HG02884 (cell line): ENCODE results near the gene GRAMD1A.

Experiments
- ATAC-seq: cut with Tn5 transposase; IDR thresholded peaks from one replicate; pipeline ENCODE4 v1.9.1; 2021; ENCODE audit warnings: mild to moderate bottlenecking, moderate library complexity; ENCODE audit not compliant: unreplicated experiment

The GRAMD1A gene

DNA sequence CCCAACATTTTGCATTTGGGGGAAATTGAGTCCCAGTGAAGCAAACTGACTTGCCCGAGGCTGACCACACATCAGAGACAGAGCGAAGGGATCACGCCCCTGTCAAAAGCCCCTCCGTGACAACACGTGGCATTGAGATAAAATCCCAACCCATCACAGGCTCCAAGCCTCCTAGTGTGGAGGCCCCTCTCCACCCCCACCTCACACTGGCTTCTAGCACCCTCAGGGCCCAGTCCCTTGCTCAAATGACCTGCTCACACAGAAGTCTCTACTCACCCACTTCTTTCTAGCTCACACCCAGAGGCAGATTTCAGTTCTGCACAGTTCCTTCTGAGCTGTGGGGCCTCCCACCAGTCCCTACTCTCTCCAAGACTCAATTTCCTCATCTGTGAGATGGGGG lies 51.7 kb downstream of the GRAMD1A start:
- no peak for ATAC-seq

- ATAC-seq, result no peak
Observed at GRCh38 chr19:35052599-35053190, 52.6 kb downstream of the GRAMD1A start.

GRCh38 chr19:35053667-35054293 lies 53.7 kb downstream of the GRAMD1A start:
- ATAC-seq, result no peak

DNA sequence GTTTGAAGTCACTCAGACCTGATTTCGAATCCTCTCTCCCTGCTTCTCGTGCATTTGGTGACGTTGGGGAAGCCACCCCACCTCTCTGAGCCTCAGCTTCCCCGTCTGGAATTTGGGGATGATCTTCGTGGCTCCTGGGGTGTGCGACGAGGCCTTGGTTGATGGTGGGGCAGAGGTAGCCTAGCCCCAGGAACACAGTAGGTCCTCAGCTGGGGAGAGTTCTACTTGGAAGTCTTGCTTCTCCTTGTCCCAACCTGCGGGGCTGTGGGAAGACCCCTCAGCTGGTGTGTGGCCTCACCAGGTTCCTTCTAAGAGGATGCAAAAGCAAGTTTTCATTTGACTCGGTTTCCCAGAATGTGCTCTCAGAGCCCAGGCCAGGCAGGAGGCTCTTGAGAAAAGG lies 54.5 kb downstream of the GRAMD1A start:
- ATAC-seq, result no peak

DNA sequence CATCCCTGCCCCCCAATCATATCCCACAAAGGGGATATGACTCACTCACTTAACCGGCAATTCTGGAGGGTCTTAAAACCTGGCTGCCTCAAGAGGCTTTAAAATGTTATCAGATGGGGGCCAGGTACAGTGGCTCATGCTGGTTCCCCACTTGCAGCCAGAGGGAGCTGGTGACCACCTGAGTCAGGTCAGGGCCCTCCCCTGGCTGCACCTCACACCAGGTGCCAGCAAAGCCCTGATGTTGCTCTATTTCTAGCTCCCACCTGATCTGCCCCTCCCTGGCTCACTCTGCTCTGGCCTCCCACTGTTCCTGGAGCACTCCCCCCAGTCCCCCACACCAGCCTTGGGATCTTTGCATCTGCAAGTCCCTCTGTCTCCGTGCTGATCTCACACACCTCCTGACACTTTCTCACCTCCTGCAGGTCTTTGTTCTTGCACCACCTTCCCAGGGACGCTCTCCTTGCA lies 55.6 kb downstream of the GRAMD1A start:
- no peak for ATAC-seq

- no peak for ATAC-seq
Observed at GRCh38 chr19:35056513-35057063, 56.5 kb downstream of the GRAMD1A start.

- ATAC-seq, result no peak
Observed at GRCh38 chr19:35058370-35058769, 58.2 kb downstream of the GRAMD1A start.

DNA sequence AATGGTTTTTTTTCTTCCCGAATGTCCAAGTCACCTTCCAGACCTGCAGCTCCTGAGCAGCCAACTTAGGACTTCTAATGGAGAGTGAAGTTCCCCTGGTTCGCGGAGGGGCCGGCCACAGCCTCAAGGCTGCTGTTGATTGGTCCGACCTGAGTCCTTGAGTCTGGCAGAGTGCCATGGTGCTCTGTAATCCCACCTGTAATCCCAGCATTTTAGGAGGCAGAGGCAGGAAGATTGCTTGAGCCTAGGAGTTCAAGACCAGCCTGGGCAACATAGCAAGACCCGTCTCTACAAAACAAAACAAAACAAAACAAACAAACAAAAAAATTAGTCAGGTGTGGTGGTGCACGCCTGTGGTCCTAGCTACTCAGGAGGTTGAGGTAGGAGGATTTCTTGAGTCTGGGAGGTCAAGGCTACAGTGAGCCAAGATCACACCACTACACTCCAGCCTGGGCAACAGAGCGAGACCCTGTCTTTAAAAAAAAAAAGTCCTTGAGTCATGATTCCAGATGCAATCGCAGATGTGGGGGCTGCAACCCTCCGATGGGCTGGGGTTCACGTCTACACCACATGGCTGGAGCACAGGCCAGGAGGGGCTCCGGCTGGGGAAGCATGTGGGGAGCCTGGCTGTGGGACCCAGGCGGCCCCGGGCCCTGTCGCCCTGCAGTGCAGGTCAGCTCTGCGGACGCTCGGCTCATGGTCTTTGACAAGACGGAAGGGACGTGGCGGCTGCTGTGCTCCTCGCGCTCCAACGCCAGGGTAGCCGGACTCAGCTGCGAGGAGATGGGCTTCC lies 59.1 kb downstream of the GRAMD1A start:
- no peak for ATAC-seq

- no peak for ATAC-seq
Observed at GRCh38 chr19:35059799-35060091, 59.6 kb downstream of the GRAMD1A start.

DNA sequence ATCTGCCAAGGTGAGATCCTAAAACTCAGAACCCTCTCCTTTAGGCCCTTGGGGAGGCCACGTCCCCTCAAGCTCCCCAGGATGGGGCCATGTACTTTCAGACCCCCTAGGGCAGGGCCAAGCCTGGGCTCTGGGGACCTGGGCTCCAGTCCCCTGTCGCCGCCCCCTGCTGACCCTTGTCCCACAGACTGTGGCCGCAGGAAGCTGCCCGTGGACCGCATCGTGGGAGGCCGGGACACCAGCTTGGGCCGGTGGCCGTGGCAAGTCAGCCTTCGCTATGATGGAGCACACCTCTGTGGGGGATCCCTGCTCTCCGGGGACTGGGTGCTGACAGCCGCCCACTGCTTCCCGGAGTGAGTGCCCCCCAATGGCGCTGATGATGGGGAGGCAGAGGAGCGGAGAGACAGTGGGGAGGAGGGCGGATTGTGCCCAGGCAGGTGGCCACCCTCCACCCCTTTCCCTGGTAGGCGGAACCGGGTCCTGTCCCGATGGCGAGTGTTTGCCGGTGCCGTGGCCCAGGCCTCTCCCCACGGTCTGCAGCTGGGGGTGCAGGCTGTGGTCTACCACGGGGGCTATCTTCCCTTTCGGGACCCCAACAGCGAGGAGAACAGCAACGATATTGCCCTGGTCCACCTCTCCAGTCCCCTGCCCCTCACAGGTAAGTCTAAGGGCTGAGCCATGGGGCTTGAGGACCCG lies 60.2 kb downstream of the GRAMD1A start:
- no peak for ATAC-seq

DNA sequence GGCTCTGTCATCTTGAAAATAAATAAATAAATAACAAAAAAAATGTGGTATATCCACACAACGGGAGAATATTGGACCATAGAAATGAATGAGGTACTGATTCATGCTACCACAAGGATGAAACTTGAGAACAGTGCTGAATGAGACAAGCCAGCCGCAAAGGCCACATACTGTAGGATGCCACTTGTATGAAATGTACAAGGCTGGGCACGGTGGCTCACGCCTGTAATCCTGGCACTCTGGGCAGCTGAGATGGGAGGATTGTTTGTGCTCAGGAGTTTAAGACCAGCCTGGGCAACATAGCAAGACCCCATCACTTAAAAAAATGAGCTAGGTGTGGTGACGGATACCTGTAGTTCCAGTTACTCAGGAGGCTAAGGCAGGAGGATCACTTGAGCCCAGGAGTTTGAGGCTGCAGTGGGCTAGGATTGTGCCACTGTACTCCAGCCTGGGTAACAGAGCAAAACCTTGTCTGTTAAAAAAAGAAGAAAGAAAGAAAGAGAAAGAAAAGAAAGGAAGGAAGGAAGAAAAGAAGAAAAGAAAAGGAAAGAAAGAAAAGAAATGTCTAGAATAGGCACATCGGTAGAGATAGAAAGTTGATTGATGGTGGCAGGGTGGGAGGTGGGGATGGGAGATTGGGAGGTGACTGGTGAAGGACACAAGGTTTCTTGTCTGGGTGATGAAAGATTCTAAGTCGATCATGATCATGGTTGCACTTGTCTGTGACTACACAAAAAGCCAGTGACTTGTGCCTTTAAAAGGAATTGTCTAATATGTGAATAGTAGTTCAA lies 61.7 kb downstream of the GRAMD1A start:
- ATAC-seq, result no peak

DNA sequence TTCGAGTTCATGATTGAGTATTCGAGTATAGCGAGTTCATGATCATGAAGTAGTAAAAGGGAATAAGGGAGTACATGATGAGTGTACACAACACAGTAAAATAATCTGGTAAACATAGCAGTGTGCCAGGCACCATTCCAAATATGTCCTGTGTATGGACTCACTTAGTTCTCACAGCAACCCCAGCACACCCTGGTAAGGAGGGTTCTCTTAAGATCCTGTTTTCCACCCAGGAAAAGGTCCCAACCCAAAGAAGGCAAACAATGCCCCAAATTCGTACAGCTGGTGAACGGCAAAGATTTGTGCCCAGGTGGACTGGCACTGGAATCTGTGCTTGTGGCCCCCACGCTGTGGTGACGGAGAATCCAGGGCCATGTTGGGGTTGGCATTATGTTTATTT lies 62.8 kb downstream of the GRAMD1A start:
- no peak for ATAC-seq

DNA sequence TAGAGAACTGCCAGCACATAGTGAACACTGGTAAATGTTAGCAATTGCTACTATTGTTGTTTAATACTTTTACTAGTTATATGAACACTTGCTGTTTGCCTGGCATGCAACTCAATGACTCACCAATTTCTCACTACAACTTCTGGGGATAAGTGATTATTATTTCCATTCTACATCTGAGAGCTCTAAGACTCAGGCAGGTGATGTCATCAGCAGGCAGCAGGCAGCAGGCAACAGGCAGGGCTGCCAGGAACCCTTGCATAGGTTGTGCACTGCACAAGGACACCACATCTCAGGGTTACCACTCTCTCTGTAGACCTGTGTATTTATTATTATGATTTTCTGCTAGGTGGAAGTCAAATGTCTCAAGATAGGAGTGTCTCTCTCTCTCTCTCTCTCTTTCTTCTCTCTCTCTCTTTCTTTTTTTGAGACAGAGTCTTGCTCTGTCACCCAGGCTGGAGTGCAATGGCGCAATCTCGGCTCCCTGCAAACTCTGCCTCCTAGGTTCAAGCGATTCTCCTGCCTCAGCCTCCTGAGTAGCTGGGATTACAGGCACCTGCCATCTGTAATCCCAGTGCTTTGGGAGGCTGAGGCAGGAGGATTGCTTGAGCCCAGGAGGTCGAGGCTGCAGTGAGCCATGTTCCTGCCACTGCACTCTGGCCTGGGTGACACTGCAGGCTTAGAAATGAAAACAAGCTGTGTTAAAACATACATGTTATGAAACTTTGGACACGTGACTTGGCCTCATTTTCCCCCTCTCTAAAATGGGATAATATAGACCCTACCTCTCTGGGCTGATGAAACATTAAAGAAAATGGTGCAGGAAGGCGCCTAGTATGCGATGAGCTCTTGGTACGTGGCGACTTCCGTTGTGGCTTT lies 64.1 kb downstream of the GRAMD1A start:
- no peak for ATAC-seq

DNA sequence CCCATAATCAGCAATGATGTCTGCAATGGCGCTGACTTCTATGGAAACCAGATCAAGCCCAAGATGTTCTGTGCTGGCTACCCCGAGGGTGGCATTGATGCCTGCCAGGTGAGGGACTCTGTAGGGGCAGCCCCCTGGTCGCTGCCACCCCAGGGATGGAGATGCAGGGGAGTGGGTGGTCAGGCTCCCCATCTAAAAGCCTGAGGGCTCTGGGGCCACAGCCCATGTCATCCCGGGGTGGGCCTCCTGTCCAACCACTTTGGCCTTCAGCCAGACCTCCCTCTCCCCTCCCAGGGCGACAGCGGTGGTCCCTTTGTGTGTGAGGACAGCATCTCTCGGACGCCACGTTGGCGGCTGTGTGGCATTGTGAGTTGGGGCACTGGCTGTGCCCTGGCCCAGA lies 65.5 kb downstream of the GRAMD1A start:
- ATAC-seq, result no peak

- no peak for ATAC-seq
Observed at GRCh38 chr19:35066121-35066520, 66.0 kb downstream of the GRAMD1A start.

DNA sequence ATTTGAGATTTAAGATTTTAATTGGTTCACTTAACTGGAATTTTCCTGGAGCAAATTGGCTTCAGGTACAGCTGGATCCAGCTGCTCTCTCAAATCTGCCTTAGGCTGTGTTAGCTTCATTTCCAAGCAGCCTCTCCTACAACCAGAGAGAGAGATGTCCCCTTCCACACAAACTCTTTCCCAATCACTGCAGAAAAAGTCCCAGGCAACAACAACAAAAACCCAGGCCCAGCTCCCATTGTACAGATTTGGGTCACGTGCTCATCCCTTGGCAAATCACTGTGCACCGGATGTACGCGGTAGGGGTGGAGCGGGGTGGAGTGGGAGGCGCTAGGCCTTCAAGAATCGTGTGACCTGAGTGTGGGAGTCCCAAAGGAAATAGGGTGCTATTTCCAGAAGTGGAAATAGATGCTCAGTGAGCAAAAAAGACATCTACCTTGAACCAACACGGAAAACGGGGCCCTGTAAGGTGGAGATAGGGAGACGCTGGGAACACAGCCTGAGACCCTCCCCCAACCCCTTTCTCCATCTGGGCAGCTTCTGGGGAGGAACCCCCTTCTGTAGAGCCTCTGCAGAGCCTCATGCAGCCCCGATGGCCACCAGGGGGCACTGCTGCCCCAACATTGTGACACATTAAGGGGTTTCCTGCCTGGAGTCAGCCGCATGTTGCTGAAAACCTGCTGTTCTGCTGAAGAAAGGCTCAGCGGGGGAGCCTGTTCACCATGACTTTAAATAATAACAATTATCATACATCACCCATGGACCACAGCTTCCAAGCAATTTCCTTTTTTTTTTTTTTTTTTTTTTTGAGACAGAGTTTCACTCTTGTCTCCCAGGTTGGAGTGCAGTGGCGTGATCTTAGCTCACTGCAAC lies 66.8 kb downstream of the GRAMD1A start:
- ATAC-seq, result no peak

DNA sequence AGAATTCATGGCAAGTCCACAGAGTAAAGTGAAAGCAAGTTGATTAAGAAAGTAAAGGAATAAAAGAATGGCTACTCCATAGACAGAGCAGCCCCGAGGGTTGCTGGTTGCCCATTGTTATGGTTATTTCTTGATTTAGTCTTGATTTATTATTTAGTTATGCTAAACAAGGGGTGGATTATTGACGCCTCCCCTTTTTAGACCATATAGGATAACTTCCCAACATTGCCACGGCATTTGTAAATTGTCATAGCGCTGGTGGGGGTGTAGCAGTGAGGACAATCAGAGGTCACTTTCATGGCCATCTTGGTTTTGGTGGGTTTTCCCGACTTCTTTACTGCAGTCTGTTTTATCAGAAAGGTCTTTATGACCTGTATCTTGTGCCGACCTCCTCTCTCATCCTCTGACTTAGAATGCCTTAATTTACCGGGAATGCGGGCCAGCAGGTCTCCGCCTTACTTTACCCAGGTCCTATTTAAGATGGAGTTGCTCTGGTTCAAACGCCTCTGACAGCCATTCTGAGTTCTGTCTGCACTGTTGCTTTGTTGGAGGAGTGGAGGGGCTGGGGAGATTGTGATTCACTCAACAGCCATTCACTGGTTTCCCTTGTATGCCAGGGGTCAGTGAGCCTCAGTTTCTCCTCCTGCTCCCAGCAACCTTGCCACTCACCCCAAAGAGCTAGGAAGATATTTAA lies 69.0 kb downstream of the GRAMD1A start:
- ATAC-seq, result no peak

- ATAC-seq, result no peak
Observed at GRCh38 chr19:35069696-35070095, 69.6 kb downstream of the GRAMD1A start.
